Left lobe of liver (tissue), 2 donors: ENCODE data around the gene TRPV3. TPM values are rescaled to one million over a fixed set of nuclear protein-coding genes. Genes with fewer than 3 reads are reported as not detected.
A peak's percentile ranks its signal among the peaks of the same experiment; 100 is the strongest.
"Not testable (repeated sequence)": the region's sequence is repeated elsewhere in the genome, so short reads cannot be mapped to it uniquely, and the experiment has no call there.

Experiments used
- ATAC-seq: fragments of 200-7000 bp; cut with Tn5 transposase; one replicate; pipeline ENCODE4 v1.9.1; 2020; ENCODE audit warnings: mild to moderate bottlenecking, moderate library complexity
- DNase-seq: peaks from one replicate; pipeline ENCODE4 v3.0.0-alpha.2; 2020; ENCODE audit warnings: low spot score
- total RNA-seq: library from RNA; stranded (reverse); gene quantifications from one replicate; pipeline ENCODE4 v1.2.1, GENCODE V29; 2021
- donor health status: DM: no; HTN: no; CAD: no; lungs with moderate emphysema.
- donor health status: DM: no; HTN: yes; CAD: no.

TRPV3 gene
- total RNA-seq, 1 donor from 2014 or later: 0.28 TPM

- DNase-seq: no peak
- ATAC-seq: no peak
These were observed 16.6 kb upstream of the TRPV3 start for GRCh38 chr17:3574231-3574630.

GRCh38 chr17:3573246-3574100, 15.9 kb upstream of the TRPV3 start:
- no peak for ATAC-seq
- DNase-seq: no peak

GRCh38 chr17:3572231-3572630, 14.6 kb upstream of the TRPV3 start:
- ATAC-seq (no peak), DNase-seq (no peak)

- ATAC-seq: peak; percentile 21
These were observed 13.7 kb upstream of the TRPV3 start for GRCh38 chr17:3571043-3571900.

GRCh38 chr17:3569534-3570137, 12.0 kb upstream of the TRPV3 start:
- ATAC-seq (peak; percentile 15), DNase-seq (no peak)

More at GRCh38 chr17:3571043-3571900, 13.7 kb upstream of the TRPV3 start:
- DNase-seq: no peak

GRCh38 chr17:3566551-3566950, 8.9 kb upstream of the TRPV3 start:
- DNase-seq (no peak), ATAC-seq (no peak)

- no peak for DNase-seq
- no peak for ATAC-seq
These were observed 7.5 kb upstream of the TRPV3 start for GRCh38 chr17:3565143-3565542.

GRCh38 chr17:3564241-3564640, 6.6 kb upstream of the TRPV3 start:
- not testable (repeated sequence) for DNase-seq

GRCh38 chr17:3559270-3559645, 1.6 kb upstream of the TRPV3 start:
- DNase-seq (no peak), ATAC-seq (no peak)

More at GRCh38 chr17:3564241-3564640, 6.6 kb upstream of the TRPV3 start:
- not testable (repeated sequence) for ATAC-seq

- DNase-seq (no peak), ATAC-seq (no peak)
These were observed 1.1 kb upstream of the TRPV3 start for GRCh38 chr17:3558603-3559269.

GRCh38 chr17:3556916-3557767, 470 bp downstream of the TRPV3 start:
- ATAC-seq: no peak
- DNase-seq: no peak

- ATAC-seq (no peak), DNase-seq (no peak)
These were observed 1.2 kb downstream of the TRPV3 start for GRCh38 chr17:3556239-3556915.

- DNase-seq: no peak
These were observed 2.3 kb downstream of the TRPV3 start for GRCh38 chr17:3555189-3555796.

GRCh38 chr17:3554440-3554839, 3.2 kb downstream of the TRPV3 start:
- no peak for DNase-seq
- ATAC-seq: no peak

More at GRCh38 chr17:3555189-3555796, 2.3 kb downstream of the TRPV3 start:
- ATAC-seq: no peak

GRCh38 chr17:3553419-3554401, 3.9 kb downstream of the TRPV3 start:
- DNase-seq (no peak), ATAC-seq (no peak)

GRCh38 chr17:3552916-3553315, 4.7 kb downstream of the TRPV3 start:
- ATAC-seq (no peak), DNase-seq (no peak)

GRCh38 chr17:3551189-3551588, 6.4 kb downstream of the TRPV3 start:
- no peak for ATAC-seq
- DNase-seq: no peak
